NCI-H2196 (cell line): Measurements from ENCODE around the gene ANKRD42.
A peak's percentile ranks its signal among the peaks of the same experiment; 100 is the strongest.

Source experiments
- DNase-seq: peaks from one replicate; lab custom pipeline; 2025; ENCODE audit not compliant: unreplicated experiment; lab: John Stamatoyannopoulos, UW

Gene ANKRD42

DNA sequence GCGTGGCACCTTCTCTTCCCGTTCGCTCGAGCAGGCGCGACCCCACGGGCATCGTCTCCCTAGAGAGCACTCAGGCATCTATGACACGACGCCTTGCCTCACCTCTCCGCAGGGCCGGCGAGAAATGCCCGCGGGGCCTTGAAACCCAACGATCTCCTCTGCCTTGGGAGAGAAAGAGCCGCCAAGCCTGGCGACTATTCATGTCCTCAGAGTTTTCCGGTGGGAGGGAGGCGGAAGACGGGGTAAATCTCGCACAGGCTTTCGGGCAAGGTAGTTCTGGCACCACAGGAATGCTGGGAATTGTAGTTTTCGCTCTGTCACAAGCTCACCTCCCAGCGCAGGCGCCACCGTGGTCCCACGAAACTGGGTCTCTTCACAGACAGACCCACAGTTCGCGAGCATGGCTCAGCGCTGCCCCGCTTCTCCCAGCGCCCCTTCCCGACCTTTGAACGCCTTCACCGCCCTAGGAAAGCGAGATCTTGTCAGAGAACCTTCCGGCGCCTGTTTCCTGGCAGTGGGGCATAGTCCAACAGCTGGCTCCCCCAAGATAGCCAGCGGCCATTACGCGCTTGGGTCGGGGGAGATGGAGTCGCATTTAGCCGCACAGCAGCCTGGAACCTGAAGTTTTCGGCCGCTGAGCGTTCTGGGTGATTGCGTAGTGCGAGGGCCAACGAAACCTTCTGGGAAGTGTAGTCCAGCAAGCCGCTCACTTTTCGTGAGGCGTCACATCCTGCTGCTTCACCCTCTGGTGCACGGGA is 92.4 kb downstream of the ANKRD42 start, which contains the start of gene CCDC90B:
Gene CCDC90B (minus strand): TSS at position 597 of the 758 bp plus-strand sequence. CDS start 395 bp downstream, at position 202.
- peak; percentile 95 for DNase-seq

DNA sequence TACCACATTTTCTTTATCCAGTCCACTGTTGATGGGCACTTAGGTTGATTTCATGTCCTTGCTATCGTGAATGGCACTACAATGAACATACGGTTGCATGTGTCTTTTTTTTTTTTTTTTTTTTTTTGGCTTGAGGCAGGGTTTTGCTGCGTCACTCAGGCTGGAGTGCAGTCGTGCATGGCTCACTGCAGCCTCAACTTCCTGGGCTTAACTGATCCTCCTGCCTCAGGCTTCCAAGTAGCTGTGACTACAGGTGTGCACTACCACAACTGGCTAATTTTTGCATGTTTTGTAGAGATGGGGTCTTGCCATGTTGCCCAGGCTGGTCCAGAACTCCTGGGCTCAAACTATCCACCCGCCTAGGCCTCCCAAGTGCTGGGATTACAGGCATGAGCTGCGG is 94.1 kb downstream of the ANKRD42 start:
- DNase-seq: no peak

DNA sequence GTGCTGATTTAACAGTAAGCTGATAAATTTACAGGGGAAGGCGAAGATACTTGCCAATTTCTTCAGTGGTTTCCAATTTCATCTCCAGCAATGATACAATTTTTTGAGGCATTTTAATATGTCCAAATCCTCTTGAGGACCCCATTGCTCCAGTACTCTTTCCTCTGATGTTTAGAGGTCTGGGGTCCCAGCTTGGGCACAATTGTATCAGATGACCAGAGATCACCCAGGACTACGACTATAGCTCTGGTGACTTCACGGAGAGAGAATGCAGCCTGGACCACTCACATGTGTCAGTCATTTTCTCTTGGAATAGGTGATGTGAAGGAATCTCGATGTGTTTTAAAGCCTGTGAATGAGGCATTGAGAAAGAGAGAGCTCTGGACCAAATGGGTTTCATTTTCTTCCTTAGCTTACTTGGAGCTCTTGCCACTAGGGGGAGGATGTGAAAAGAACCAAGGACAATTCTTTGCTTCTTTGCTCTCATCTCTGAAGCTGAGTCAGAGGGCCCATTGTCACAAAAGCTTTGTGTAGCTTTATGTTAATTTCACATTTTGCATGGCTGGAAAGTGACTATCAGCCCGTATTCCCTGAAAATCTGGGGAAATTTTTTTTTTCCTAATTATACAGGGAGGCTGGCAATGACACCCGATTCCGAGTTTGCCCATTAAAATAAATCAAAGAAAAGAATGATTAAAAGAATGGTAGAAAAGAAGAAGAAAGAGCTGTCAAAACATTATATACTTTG is 99.4 kb downstream of the ANKRD42 start:
- peak; percentile 31 for DNase-seq

DNA sequence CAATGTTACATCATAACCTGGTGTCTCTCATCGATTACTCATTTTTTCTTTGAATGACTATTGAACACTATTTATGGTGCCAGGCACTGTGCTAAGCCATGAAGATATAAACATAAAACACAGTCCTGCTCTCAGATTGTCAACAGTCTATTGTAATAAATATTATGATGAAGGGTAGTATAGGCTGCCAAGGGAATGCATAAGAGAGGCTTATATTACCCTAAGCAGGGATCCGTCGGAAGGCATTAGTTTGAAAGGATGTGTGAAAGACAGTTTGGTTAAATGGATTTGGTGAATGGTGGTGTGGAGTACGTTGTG is 99.9 kb downstream of the ANKRD42 start:
- DNase-seq: no peak

DNA sequence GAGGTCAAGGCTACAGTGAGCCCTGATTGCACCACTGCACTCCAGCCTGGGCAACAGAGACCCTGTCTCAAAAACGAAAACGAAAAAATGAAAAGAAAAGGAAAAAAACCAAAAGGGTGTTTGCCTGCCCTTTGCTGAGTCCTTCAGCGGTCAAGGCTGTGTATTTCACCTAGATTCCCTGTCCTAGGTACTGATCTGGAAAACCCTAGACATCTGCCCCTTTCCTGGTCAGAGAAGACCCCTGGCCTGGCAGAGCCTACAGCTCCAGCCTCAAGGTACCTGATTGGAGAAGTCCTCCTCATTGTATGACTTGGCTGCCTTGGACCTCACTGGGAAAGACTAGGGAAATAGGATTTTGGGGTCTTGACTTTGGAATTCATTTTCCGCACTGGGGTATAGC is 100.7 kb downstream of the ANKRD42 start:
- no peak for DNase-seq
